KMS-11 (cell line): ENCODE data around the gene EXOC7.

Experiments used
- H2AFZ ChIP-seq: fragments of 200-600 bp; sonication (generic); 2 replicates; pipeline ENCODE4 v1.6.1; 2016; ENCODE audit warnings: antibody characterized with exemption, mixed run types, low read depth
- H3K27ac ChIP-seq: fragments of 200-600 bp; sonication (generic); 2 replicates; pipeline ENCODE4 v1.6.1; 2016; ENCODE audit warnings: mild to moderate bottlenecking, mixed run types
- H3K27me3 ChIP-seq: fragments of 200-600 bp; sonication (generic); 2 replicates; pipeline ENCODE4 v1.6.1; 2017; ENCODE audit warnings: mild to moderate bottlenecking, low read depth, mixed run types, moderate library complexity; ENCODE audit not compliant: insufficient read depth
- H3K36me3 ChIP-seq: fragments of 200-600 bp; sonication (generic); 2 replicates; pipeline ENCODE4 v1.6.1; 2017; ENCODE audit warnings: mild to moderate bottlenecking, mixed run types; ENCODE audit not compliant: insufficient read depth
- H3K4me1 ChIP-seq: fragments of 200-600 bp; sonication (generic); 2 replicates; pipeline ENCODE4 v1.6.1; 2016; ENCODE audit warnings: mild to moderate bottlenecking, low read depth, mixed run types; ENCODE audit not compliant: poor library complexity, severe bottlenecking
- H3K4me2 ChIP-seq: fragments of 200-600 bp; sonication (generic); 2 replicates; pipeline ENCODE4 v1.7.0; 2016; ENCODE audit warnings: mild to moderate bottlenecking, mixed run types
- H3K4me3 ChIP-seq: fragments of 200-600 bp; sonication (generic); IDR thresholded peaks from 2 replicates; pipeline ENCODE4 v1.6.1; 2017; ENCODE audit warnings: low read depth, low read length, mixed read lengths; ENCODE audit not compliant: insufficient read depth
- H3K79me2 ChIP-seq: fragments of 200-600 bp; sonication (generic); 2 replicates; pipeline ENCODE4 v1.6.1; 2016; ENCODE audit warnings: low read depth, mixed run types; ENCODE audit not compliant: insufficient read depth
- H3K9ac ChIP-seq: fragments of 200-600 bp; sonication (generic); 2 replicates; pipeline ENCODE4 v1.6.1; 2016; ENCODE audit warnings: mild to moderate bottlenecking, mixed run types
- H4K20me1 ChIP-seq: fragments of 200-600 bp; sonication (generic); 2 replicates; pipeline ENCODE4 v1.6.1; 2016; ENCODE audit warnings: mild to moderate bottlenecking, mixed run types; ENCODE audit not compliant: insufficient read depth
- CTCF ChIP-seq: fragments of 200-600 bp; sonication (generic); conservative IDR thresholded peaks from 2 replicates; pipeline ENCODE4 v1.6.1; 2017; ENCODE audit warnings: low read depth, mild to moderate bottlenecking, antibody characterized with exemption, low read length, moderate library complexity, mixed read lengths

EXOC7 gene

GRCh38 chr17:76104896-76105231 is 1.3 kb upstream of the EXOC7 start:
- H3K4me2 ChIP-seq: no peak overlapping the region

GRCh38 chr17:76104140-76104895 is 731 bp upstream of the EXOC7 start:
- Histone ChIP-seq H3K79me2 (peaks cover 14% of the 10 kb centered on the region; the same call in 1 of the 2 replicates), H3K27ac (peak overlapping the region; percentile 22; the same call in 1 of the 2 replicates), H3K4me1 (peaks cover 14% of the 10 kb centered on the region), H3K36me3 (no peaks in the 10 kb centered on the region; the same call in 1 of the 2 replicates), H3K4me2 (peak overlapping the region; percentile 88), H2AFZ (peak overlapping the region; percentile 65), H3K9ac (peak overlapping the region; percentile 59; the same call in 1 of the 2 replicates), H4K20me1 (no peaks in the 10 kb centered on the region), H3K27me3 (no peaks in the 10 kb centered on the region), H3K4me3 (no peak overlapping the region)
- TF ChIP-seq CTCF: no peak

More at GRCh38 chr17:76104896-76105231, 1.3 kb upstream of the EXOC7 start:
- Histone ChIP-seq H3K27ac (no peak overlapping the region), H3K9ac (no peak overlapping the region), H3K27me3 (no peaks in the 10 kb centered on the region), H3K79me2 (peaks cover 14% of the 10 kb centered on the region; the same call in 1 of the 2 replicates), H4K20me1 (no peaks in the 10 kb centered on the region), H3K4me3 (no peak overlapping the region), H2AFZ (peak overlapping the region; percentile 65; the same call in 1 of the 2 replicates), H3K4me1 (peaks cover 14% of the 10 kb centered on the region), H3K36me3 (no peaks in the 10 kb centered on the region; the same call in 1 of the 2 replicates)
- TF ChIP-seq CTCF: no peak

- Histone ChIP-seq H4K20me1 (no peaks in the 10 kb centered on the region), H3K9ac (peak overlapping the region; percentile 59; the same call in 1 of the 2 replicates), H3K4me1 (peaks cover 14% of the 10 kb centered on the region), H3K4me2 (peak overlapping the region; percentile 88), H3K36me3 (no peaks in the 10 kb centered on the region; the same call in 1 of the 2 replicates), H3K27ac (peak overlapping the region; percentile 22; the same call in 1 of the 2 replicates), H3K4me3 (peak overlapping the region; percentile 61), H3K27me3 (no peaks in the 10 kb centered on the region), H3K79me2 (peaks cover 14% of the 10 kb centered on the region; the same call in 1 of the 2 replicates), H2AFZ (peak overlapping the region; percentile 65)
- TF ChIP-seq CTCF: 0 out of 2 replicates have a peak, but pooled peaks have one; percentile 17
Observed at GRCh38 chr17:76102944-76103273, 678 bp downstream of the EXOC7 start.

GRCh38 chr17:76097716-76098295 is 5.8 kb downstream of the EXOC7 start:
- Histone ChIP-seq H3K9ac (no peak overlapping the region), H3K27ac (no peak overlapping the region), H3K4me3 (no peak overlapping the region), H2AFZ (no peak overlapping the region), H3K4me2 (no peak overlapping the region), H4K20me1 (no peaks in the 10 kb centered on the region), H3K27me3 (no peaks in the 10 kb centered on the region), H3K79me2 (peaks cover 10% of the 10 kb centered on the region; the same call in 1 of the 2 replicates), H3K36me3 (peaks cover 3% of the 10 kb centered on the region; the same call in 1 of the 2 replicates), H3K4me1 (peaks cover 3% of the 10 kb centered on the region)
- TF ChIP-seq CTCF: no peak
